Thymus (tissue), 11 donors: ENCODE measurements around the gene CROCC2. TPM values are rescaled to one million over a fixed set of nuclear protein-coding genes. Genes with fewer than 3 reads are reported as not detected.

Experiments
- DNase-seq, 9 donors: peaks; one replicate each; pipeline ENCODE4 v3.0.0-alpha.2; 2013; ENCODE audit warnings: low spot score in 9 of 9, low read depth in 6 of 9, missing footprints in 1 of 9
- H3K27ac ChIP-seq, 2 donors: one replicate each; pipeline ENCODE4 v1.5.1; 2013; ENCODE audit warnings: control low read depth in 1 of 2, low read depth in 1 of 2, low read length in 1 of 2, mild to moderate bottlenecking in 1 of 2, moderate library complexity in 1 of 2
- H3K27me3 ChIP-seq, 2 donors: one replicate each; pipeline ENCODE4 v1.5.1; 2013; ENCODE audit warnings: low read length in 1 of 2; ENCODE audit not compliant: control insufficient read depth in 2 of 2, insufficient read depth in 1 of 2
- H3K36me3 ChIP-seq, 2 donors: one replicate each; pipeline ENCODE4 v1.5.1; 2013; ENCODE audit warnings: low read length in 1 of 2, mild to moderate bottlenecking in 1 of 2, moderate library complexity in 1 of 2; ENCODE audit not compliant: control insufficient read depth in 2 of 2, insufficient read depth in 2 of 2
- H3K4me1 ChIP-seq, 2 donors: one replicate each; pipeline ENCODE4 v1.5.1; 2013; ENCODE audit warnings: low read length in 2 of 2; ENCODE audit not compliant: control insufficient read depth in 2 of 2, insufficient read depth in 2 of 2
- H3K4me3 ChIP-seq, 2 donors: one replicate each; pipeline ENCODE4 v1.5.1; 2013; ENCODE audit warnings: low read length in 2 of 2, control low read depth in 1 of 2, mild to moderate bottlenecking in 1 of 2
- H3K9me3 ChIP-seq, 2 donors: one replicate each; pipeline ENCODE4 v1.5.1; 2013; ENCODE audit warnings: low read length in 1 of 2, mild to moderate bottlenecking in 1 of 2; ENCODE audit not compliant: control insufficient read depth in 2 of 2, insufficient read depth in 1 of 2
- WGBS: extraction: QIAGEN DNeasy Blood & Tissue Kit; methylation state at CpG from one replicate; pipeline ENCODE4 v1.1.7; 2013; 5-methylcytosine and 5-hydroxymethylcytosine counted together
- polyA plus RNA-seq: library from polyadenylated mRNA; stranded (reverse); fragments of 200-250 nt; gene quantifications from one replicate; pipeline ENCODE4 v1.2.3, GENCODE V29; 2013
- total RNA-seq: library from RNA; stranded (reverse); fragments of 120-200 nt; gene quantifications from one replicate; pipeline ENCODE4 v1.2.4, GENCODE V29; 2013
- donor health status: healthy.

CROCC2 gene
- total and polyA plus RNA-seq, 2 donors: 0.02 TPM; not detected in 1

DNA sequence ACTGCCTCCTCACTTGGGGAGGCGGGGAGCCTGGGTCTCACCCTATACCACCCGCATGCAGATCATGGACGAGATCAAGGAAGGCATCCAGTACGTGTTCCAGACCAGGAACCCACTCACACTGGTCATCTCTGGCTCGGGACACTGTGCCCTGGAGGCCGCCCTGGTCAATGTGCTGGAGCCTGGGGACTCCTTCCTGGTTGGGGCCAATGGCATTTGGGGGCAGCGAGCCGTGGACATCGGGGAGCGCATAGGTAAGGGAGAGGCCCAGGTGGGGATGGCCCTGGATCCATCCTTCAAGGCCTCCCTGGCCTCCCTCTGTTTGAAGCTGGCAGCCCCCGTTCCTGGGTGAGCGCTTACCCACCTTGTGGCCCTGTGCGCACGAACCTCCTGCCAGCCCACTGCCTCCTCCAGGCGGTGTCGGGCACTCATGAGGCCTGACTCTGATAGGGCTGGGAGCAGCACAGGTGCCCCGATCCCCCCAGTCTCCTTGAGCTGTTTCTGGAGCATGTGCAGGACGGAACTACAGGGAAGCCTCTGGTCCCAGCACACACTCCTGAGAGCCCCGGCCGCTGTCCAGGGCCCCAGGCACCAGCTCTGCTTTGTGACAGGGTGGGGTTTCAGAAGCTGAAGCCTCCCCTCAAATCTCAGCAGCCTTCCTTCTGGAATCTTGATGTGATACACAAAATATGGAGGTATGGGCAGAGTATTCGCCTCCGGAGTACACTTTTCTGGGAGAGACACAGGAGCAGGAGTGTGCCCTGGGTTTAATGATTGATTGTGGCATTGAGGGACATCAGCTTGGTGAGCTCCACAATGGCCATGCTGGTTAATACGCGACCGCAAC is 36.8 kb upstream of the CROCC2 start:
- H3K9me3 ChIP-seq: no peaks in the 10 kb centered on the region
- no peak for DNase-seq
- H3K4me1 ChIP-seq: no peaks in the 10 kb centered on the region
- H3K36me3 ChIP-seq: no peaks in the 10 kb centered on the region
- no peak overlapping the region for H3K4me3 ChIP-seq
- H3K27me3 ChIP-seq: no peaks in the 10 kb centered on the region
- 94% methylated on average over 25 of the region's 25 CpGs for WGBS
- H3K27ac ChIP-seq: no peak overlapping the region

DNA sequence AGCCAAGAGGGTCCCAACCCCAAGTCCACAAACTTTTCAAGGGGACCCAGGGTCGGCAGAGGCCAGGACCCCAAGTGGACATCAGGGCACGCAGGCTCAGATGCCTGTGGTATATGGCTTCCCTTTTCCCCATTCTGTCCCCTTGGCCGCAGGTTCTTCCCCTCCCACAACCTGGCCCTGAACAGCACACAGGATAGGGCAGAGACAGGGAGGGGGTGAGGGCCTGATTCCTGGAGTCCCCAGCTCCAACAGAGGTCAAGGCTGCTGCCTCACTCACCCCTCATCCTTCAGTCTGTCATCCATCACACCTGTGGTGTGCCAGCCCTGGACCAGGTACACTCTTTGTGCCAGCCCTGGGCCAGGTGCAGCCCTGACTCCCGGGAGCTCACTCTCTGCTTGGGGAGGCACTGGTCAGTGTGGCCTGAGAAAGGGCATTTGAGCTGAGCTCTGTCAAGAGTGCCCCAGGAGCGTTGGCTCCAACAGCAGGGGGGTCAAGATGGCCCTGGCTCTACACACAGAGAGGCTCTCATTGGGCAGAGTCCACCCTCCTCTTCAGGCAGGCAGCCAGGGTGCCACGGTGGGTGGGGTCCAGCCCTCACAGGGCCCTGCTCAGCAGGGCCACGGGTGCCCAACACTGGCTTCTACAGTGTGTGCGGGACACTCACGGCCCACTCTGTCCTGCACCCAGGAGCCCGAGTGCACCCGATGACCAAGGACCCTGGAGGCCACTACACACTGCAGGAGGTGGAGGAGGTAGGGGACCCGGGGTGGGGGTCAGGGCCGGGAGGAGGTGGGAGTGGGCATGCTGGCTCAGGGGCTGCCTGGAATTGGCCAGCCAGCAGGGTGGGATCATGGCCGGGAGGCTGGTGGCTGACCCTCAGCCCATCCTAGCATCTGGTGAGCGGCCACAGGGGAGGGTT is 35.9 kb upstream of the CROCC2 start:
- H3K27me3 ChIP-seq: no peaks in the 10 kb centered on the region
- DNase-seq: no peak
- WGBS: 90% methylated on average over 15 of the region's 15 CpGs
- no peak overlapping the region for H3K4me3 ChIP-seq
- no peak overlapping the region for H3K27ac ChIP-seq
- no peaks in the 10 kb centered on the region for H3K9me3 ChIP-seq
- H3K36me3 ChIP-seq: no peaks in the 10 kb centered on the region
- H3K4me1 ChIP-seq: no peaks in the 10 kb centered on the region

DNA sequence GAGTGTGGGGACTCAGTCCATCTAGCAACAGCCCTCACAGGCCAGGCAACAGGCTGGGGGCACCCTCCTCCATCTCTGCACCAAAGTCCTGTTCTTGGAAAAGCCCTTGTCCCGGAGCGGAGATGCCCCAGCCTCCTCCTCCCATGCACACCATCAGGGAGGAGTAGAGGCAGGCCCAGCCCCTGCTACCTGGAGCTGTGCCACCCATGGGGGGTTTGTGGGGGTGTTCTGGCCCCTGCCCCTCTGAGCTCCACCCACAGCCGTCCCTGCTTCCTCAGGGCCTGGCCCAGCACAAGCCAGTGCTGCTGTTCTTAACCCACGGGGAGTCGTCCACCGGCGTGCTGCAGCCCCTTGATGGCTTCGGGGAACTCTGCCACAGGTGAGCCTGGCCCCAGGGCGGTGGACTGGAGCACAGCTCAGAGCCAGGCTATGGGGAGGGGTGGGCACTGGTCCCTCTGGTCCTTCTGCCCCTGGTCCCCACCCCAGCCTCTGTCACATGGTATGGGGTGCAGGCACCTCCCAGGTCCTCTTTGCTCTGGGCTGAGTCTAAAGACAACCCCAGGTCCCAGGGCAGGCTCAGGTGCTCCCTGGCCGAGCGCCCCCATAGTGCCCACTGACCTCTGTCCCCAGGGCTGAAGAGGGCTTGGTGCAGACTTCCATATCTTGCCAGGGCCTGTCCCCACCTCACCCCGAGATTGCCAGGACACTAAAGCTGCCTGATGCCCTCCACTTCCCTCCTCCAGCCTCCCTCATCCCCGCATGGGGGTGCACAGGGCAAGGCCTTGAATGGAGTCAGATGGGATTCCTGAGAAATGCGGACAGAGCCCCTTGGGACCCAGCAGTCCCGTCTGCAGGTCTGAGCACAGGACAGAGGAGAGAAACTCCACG is 34.8 kb upstream of the CROCC2 start:
- Histone ChIP-seq H3K36me3 (no peaks in the 10 kb centered on the region), H3K9me3 (no peaks in the 10 kb centered on the region), H3K4me3 (no peak overlapping the region), H3K4me1 (no peaks in the 10 kb centered on the region), H3K27me3 (no peaks in the 10 kb centered on the region), H3K27ac (no peak overlapping the region)
- 92% methylated on average over 16 of the region's 16 CpGs for WGBS
- DNase-seq: no peak

- DNase-seq: no peak
- 94% methylated on average over 17 of the region's 17 CpGs for WGBS
- Histone ChIP-seq H3K9me3 (no peaks in the 10 kb centered on the region), H3K27me3 (no peaks in the 10 kb centered on the region), H3K4me3 (no peak overlapping the region), H3K4me1 (no peaks in the 10 kb centered on the region), H3K27ac (no peak overlapping the region), H3K36me3 (no peaks in the 10 kb centered on the region)
Observed at GRCh38 chr2:240872317-240873097, 33.6 kb upstream of the CROCC2 start.

DNA sequence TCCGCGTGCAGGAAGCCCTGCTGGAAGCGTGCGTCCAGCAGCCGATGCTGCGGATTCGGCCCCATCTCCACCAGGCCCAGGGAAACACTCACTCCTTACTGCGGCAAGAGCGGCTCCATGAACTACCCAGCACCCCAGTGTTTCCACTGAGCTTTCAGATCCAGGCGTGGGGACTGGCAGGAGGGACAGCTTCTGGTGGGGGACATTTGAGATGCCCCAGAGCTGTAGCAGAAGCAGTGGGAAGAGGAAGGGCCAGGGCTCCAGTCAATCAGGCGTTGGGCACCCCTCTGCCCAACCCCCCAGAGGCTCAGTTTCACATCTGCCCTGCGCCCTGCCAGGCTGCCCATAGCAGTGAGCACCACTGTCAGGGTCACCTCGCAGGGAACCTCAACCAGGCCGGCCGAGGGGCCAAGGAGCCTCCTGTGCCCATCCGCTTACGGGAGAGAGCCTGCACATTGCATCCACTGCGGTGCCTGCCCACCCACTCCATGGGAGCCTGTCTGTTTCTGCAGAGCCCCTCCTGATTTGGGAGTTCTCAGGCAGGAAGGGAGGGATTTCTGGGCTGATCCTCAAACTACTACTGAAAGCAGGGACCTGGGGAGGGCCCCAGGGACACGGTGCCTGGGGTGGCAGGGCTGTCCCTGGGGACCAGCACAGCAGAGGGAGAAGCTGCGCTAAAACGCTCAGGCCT is 32.9 kb upstream of the CROCC2 start:
- H3K27me3 ChIP-seq: no peaks in the 10 kb centered on the region
- H3K9me3 ChIP-seq: no peaks in the 10 kb centered on the region
- H3K27ac ChIP-seq: no peak overlapping the region
- H3K4me1 ChIP-seq: no peaks in the 10 kb centered on the region
- H3K4me3 ChIP-seq: no peak overlapping the region
- H3K36me3 ChIP-seq: no peaks in the 10 kb centered on the region
- no peak for DNase-seq
- 97% methylated on average over 21 of the region's 21 CpGs for WGBS

DNA sequence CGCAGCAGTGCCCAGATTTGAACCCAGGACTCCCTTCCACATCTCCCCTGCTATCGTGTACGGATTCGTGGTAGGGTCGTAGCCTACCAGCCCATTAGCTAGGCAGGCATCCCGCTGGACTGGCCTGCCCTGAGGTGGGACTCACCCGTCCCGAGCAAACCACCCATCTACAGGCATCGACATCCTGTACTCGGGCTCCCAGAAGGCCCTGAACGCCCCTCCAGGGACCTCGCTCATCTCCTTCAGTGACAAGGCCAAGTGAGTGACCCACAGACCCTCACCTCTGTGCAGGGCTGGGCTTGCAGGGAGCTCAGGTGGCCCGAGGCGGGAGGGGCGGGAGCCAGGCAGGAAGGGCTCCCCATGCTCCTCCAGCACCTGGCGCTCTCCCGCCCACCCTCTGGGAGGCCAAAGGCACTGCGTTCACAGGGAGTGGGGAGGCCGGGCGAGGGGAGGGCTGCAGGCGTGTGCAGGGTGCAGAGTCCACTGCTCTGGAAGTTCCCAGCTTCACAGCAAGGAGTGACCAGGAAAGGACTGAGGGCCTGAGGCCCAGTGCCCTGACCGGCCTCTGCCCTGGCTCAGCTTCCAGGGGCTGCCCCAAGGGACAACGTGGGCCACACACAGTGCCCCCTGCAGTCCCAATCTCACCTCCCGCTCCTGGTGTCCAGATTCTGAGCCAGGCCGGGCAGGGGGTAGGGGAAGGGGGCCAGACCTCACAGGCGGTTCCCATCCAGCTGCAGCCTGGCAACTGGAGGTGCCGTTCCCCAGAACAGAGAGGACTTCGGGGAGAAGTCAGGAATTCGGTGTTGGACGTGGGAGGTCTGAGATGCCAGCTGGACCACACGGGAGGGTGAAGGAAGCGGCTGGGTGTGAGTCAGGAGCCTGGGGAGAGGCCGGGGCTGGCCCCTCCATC is 32.1 kb upstream of the CROCC2 start:
- 91% methylated on average over 33 of the region's 33 CpGs for WGBS
- no peak overlapping the region for H3K27ac ChIP-seq
- no peak for DNase-seq

GRCh38 chr2:240874715-240875227 is 31.4 kb upstream of the CROCC2 start:
- Histone ChIP-seq H3K27ac (no peak overlapping the region), H3K4me3 (no peak overlapping the region), H3K9me3 (no peaks in the 10 kb centered on the region), H3K4me1 (no peaks in the 10 kb centered on the region), H3K36me3 (no peaks in the 10 kb centered on the region), H3K27me3 (no peaks in the 10 kb centered on the region)
- 95% methylated on average over 12 of the region's 12 CpGs for WGBS
- no peak for DNase-seq

More for the DNA sequence above, 32.1 kb upstream of the CROCC2 start:
- Histone ChIP-seq H3K4me1 (no peaks in the 10 kb centered on the region), H3K36me3 (no peaks in the 10 kb centered on the region), H3K27me3 (no peaks in the 10 kb centered on the region), H3K4me3 (no peak overlapping the region), H3K9me3 (no peaks in the 10 kb centered on the region)
